HepG2 (cell line): Measurements from ENCODE around the gene ST14. TPM values are rescaled to one million over a fixed set of nuclear protein-coding genes. Genes with fewer than 3 reads are reported as not detected.

Experiments used
- AKAP8 ChIP-seq: sonication (generic); formaldehyde crosslinking; IDR thresholded peaks from 2 replicates; pipeline ENCODE4 v1.5.1; 2020; ENCODE audit warnings: mild to moderate bottlenecking, missing genetic modification reagents
- ATF1 ChIP-seq: IDR thresholded peaks from 2 replicates; pipeline ENCODE4 v1.6.1; 2016; ENCODE audit warnings: mild to moderate bottlenecking, control low read depth
- CHCHD3 ChIP-seq: sonication (generic); formaldehyde crosslinking; IDR thresholded peaks from 2 replicates; pipeline ENCODE4 v1.8.0; 2022; ENCODE audit warnings: mild to moderate bottlenecking, missing genetic modification reagents, moderate library complexity
- CTCF ChIP-seq: sonication (generic); formaldehyde crosslinking; IDR thresholded peaks from 2 replicates; pipeline ENCODE4 v1.5.0; 2020; ENCODE audit warnings: mild to moderate bottlenecking, missing genetic modification reagents, moderate library complexity
- EP300 ChIP-seq, 3 experiments: sonication (generic) in 1 of 3; formaldehyde crosslinking in 1 of 3; IDR thresholded peaks; 2 replicates each; pipeline versions ENCODE4 v1.5.1 to v1.6.1; 2011 to 2020; ENCODE audit warnings: low read depth in 2 of 3, low read length in 2 of 3, borderline replicate concordance in 1 of 3, improper control_type of control experiment in 1 of 3, mild to moderate bottlenecking in 1 of 3, missing genetic modification reagents in 1 of 3, moderate library complexity in 1 of 3
- JUNB ChIP-seq: sonication (generic); formaldehyde crosslinking; IDR thresholded peaks from 2 replicates; pipeline ENCODE4 v1.8.0; 2022; ENCODE audit warnings: missing genetic modification reagents, mild to moderate bottlenecking, borderline replicate concordance
- MEIS2 ChIP-seq: sonication (generic); formaldehyde crosslinking; IDR thresholded peaks from 2 replicates; pipeline ENCODE4 v1.9.0; 2021; ENCODE audit warnings: mild to moderate bottlenecking, missing genetic modification reagents
- MLX ChIP-seq: IDR thresholded peaks from 2 replicates; pipeline ENCODE4 v1.6.1; 2016
- MXD4 ChIP-seq: IDR thresholded peaks from 2 replicates; pipeline ENCODE4 v1.6.1; 2016; ENCODE audit warnings: mild to moderate bottlenecking, missing biosample characterization, missing genetic modification reagents
- MYNN ChIP-seq: sonication (generic); formaldehyde crosslinking; IDR thresholded peaks from 2 replicates; pipeline ENCODE4 v1.4.0; 2020; ENCODE audit warnings: mild to moderate bottlenecking, low read depth, missing genetic modification reagents
- PAX8 ChIP-seq: sonication (generic); formaldehyde crosslinking; IDR thresholded peaks from 2 replicates; pipeline ENCODE4 v1.8.0; 2022; ENCODE audit warnings: mild to moderate bottlenecking, missing genetic modification reagents, borderline replicate concordance
- SRSF1 ChIP-seq: fragments of 200-400 bp; formaldehyde crosslinking; optimal IDR thresholded peaks from 2 replicates; pipeline ENCODE3; 2017; ENCODE audit warnings: mild to moderate bottlenecking, low read depth, low read length, moderate library complexity
- ZNF337 ChIP-seq: sonication (generic); formaldehyde crosslinking; IDR thresholded peaks from 2 replicates; pipeline ENCODE4 v1.5.1; 2020; ENCODE audit warnings: missing genetic modification reagents, low read depth, mild to moderate bottlenecking, borderline replicate concordance
- ZNF549 ChIP-seq: sonication (generic); formaldehyde crosslinking; IDR thresholded peaks from 2 replicates; pipeline ENCODE4 v1.5.0; 2020; ENCODE audit warnings: missing genetic modification reagents
- ZNF567 ChIP-seq: sonication (generic); formaldehyde crosslinking; IDR thresholded peaks from 2 replicates; pipeline ENCODE4 v1.8.1; 2023; ENCODE audit warnings: mild to moderate bottlenecking, missing genetic modification reagents, borderline replicate concordance
- ZNF598 ChIP-seq: sonication (generic); formaldehyde crosslinking; IDR thresholded peaks from 2 replicates; pipeline ENCODE4 v1.5.1; 2020; ENCODE audit warnings: mild to moderate bottlenecking, missing genetic modification reagents, borderline replicate concordance
- ZNF7 ChIP-seq: IDR thresholded peaks from 2 replicates; pipeline ENCODE4 v1.6.1; 2016; ENCODE audit warnings: missing biosample characterization, missing genetic modification reagents
- ZNF740 ChIP-seq: sonication (generic); formaldehyde crosslinking; IDR thresholded peaks from 2 replicates; pipeline ENCODE4 v1.4.0; 2020; ENCODE audit warnings: missing genetic modification reagents
- ZNF792 ChIP-seq: IDR thresholded peaks from 2 replicates; pipeline ENCODE4 v1.6.1; 2016
- polyA plus RNA-seq, 8 experiments: library from polyadenylated mRNA; depleted of rRNA in 3 of 8; stranded (reverse) in 7 of 8; unstranded in 1 of 8; fragments of >200 nt; fragmentation: Illumina TruSeq in 4 of 8; extraction: Trizol in 4 of 8; gene quantifications; 2 replicates each; pipeline versions ENCODE4 v1.2.1 to v1.2.3, GENCODE V29; 2011 to 2016; ENCODE audit warnings: low read depth in 4 of 8, missing spikeins in 1 of 8, mixed read lengths in 1 of 8; ENCODE audit not compliant: insufficient read depth in 1 of 8
- total RNA-seq, 5 experiments: library from RNA; depleted of rRNA; stranded (reverse); fragments of >200 nt; fragmentation: Illumina TruSeq; extraction: Trizol; gene quantifications; 2 replicates each; pipeline ENCODE4 v1.2.3, GENCODE V29; 2016; ENCODE audit warnings: low read depth in 1 of 5
- TF ChIP-seq, protein P1 (sequence below): sonication (generic); formaldehyde crosslinking; IDR thresholded peaks from 2 replicates; pipeline ENCODE4 v1.4.0; 2020; ENCODE audit warnings: missing genetic modification reagents
- TF ChIP-seq, protein P2 (sequence below), 2 experiments: sonication (generic) in 1 of 2; formaldehyde crosslinking in 1 of 2; IDR thresholded peaks; 2 replicates each; pipeline versions ENCODE4 v1.4.0 to v1.6.1; 2018 to 2020; ENCODE audit warnings: missing genetic modification reagents in 2 of 2, borderline replicate concordance in 1 of 2, low read depth in 1 of 2, mild to moderate bottlenecking in 1 of 2, missing biosample characterization in 1 of 2

Gene ST14
- total and polyA plus RNA-seq, 2 of the 13 experiments (the other 11 are each of a cell fraction or from before 2014, with no cell fraction given), result 0.88 to 1.4 TPM

DNA sequence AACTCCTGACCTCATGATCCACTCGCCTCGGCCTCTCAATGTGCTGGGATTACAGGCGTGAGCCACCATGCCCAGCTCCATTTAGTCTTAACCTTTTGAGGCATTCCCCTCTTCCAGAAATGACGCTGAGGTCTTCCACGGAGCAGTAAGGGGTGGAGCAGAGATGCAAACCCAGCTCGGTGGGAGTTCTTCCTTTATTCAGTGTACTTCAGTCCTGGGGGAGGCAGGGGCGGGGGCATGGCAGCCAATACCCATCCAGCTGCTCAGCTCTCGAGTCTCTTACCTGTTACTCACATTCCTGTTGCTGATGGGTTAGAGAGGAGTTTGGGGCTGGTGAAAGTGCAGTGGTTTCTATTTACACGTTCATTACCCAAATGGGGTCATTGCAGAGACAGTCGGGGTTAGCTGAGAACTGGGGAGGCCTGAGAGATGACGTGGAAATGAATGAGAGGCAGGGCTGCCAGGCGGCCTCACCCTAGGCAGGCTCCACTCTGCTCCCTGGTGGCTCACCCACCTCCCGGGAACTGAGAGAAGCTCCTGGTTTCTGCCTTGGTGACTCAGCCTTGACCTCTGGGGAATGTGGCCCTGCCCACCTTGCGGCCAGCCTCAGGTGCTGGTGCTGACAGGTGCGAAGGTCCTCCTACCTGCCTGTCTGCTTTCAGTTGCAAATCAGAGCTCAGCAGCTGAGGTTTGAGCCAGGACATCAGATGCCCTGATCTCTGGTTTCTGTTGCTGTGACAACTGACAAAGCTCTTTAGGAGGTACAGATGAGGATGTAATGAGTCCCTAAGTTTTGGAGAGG lies 13.4 kb upstream of the ST14 start (continued):
- TF ChIP-seq CTCF (peak; percentile 70), ZNF598 (no peak), ZNF567 (CRISPR knock-in tag) (no peak), ZNF7 (no peak), MXD4 (CRISPR knock-in tag) (no peak), AKAP8 (CRISPR knock-in tag) (no peak), ZNF740 (no peak), ZNF549 (CRISPR knock-in tag) (no peak), ATF1 (no peak), PAX8 (no peak), EP300 (IDR thresholded peaks at IDR 0.05; ENCODE audit: low read depth in 2 of 2, low read length in 2 of 2) (peak in 1 of 2 experiments; percentile 42; a peak in 1 of 4 replicates), EP300 (CRISPR knock-in tag; IDR thresholded peaks at IDR 0.05; ENCODE audit: borderline replicate concordance) (no peak), SRSF1 (no peak), MEIS2 (CRISPR knock-in tag) (no peak), CHCHD3 (CRISPR knock-in tag) (no peak), JUNB (CRISPR knock-in tag) (no peak; the same call in 1 of the 2 replicates), MYNN (CRISPR knock-in tag) (no peak), MLX (CRISPR knock-in tag) (no peak), ZNF337 (CRISPR knock-in tag) (no peak), ZNF792 (0 out of 2 replicates have a peak, but pooled peaks have one; percentile 18)
- TF ChIP-seq, protein P1, sequence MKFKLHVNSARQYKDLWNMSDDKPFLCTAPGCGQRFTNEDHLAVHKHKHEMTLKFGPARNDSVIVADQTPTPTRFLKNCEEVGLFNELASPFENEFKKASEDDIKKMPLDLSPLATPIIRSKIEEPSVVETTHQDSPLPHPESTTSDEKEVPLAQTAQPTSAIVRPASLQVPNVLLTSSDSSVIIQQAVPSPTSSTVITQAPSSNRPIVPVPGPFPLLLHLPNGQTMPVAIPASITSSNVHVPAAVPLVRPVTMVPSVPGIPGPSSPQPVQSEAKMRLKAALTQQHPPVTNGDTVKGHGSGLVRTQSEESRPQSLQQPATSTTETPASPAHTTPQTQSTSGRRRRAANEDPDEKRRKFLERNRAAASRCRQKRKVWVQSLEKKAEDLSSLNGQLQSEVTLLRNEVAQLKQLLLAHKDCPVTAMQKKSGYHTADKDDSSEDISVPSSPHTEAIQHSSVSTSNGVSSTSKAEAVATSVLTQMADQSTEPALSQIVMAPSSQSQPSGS, result no peak
- TF ChIP-seq, protein P2, sequence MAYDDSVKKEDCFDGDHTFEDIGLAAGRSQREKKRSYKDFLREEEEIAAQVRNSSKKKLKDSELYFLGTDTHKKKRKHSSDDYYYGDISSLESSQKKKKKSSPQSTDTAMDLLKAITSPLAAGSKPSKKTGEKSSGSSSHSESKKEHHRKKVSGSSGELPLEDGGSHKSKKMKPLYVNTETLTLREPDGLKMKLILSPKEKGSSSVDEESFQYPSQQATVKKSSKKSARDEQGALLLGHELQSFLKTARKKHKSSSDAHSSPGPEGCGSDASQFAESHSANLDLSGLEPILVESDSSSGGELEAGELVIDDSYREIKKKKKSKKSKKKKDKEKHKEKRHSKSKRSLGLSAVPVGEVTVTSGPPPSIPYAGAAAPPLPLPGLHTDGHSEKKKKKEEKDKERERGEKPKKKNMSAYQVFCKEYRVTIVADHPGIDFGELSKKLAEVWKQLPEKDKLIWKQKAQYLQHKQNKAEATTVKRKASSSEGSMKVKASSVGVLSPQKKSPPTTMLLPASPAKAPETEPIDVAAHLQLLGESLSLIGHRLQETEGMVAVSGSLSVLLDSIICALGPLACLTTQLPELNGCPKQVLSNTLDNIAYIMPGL (CRISPR knock-in tag; IDR thresholded peaks at IDR 0.05; ENCODE audit: borderline replicate concordance in 1 of 2, low read depth in 1 of 2), result 0 out of 4 replicates have a peak, but pooled peaks of 1 of the 2 experiments have one; percentile 16
